Activated CD4-positive, alpha-beta T cell treated with anti-CD3 and anti-CD28 coated beads, Interleukin-2, amount 50 U/mL, for 1 hour (primary cell): Measurements from ENCODE around the gene TCOF1.
A peak's percentile ranks its signal among the peaks of the same experiment; 100 is the strongest.

Experiments used
- DNase-seq: peaks from one replicate; pipeline ENCODE4 v3.0.0-alpha.2; 2020

The TCOF1 gene

GRCh38 chr5:150391986-150392385, 34.5 kb downstream of the TCOF1 start:
- DNase-seq: no peak

- DNase-seq: no peak
These were observed 35.2 kb downstream of the TCOF1 start for GRCh38 chr5:150392680-150393079.

- no peak for DNase-seq
These were observed 35.7 kb downstream of the TCOF1 start for GRCh38 chr5:150393096-150393645.

- DNase-seq: no peak
These were observed 36.6 kb downstream of the TCOF1 start for GRCh38 chr5:150394131-150394530.

- DNase-seq: no peak
These were observed 37.6 kb downstream of the TCOF1 start for GRCh38 chr5:150394912-150395687.

GRCh38 chr5:150395688-150395975, 38.1 kb downstream of the TCOF1 start:
- no peak for DNase-seq

GRCh38 chr5:150396267-150396666, 38.8 kb downstream of the TCOF1 start:
- DNase-seq: no peak

- no peak for DNase-seq
These were observed 39.8 kb downstream of the TCOF1 start for GRCh38 chr5:150397146-150397781.

- no peak for DNase-seq
These were observed 40.6 kb downstream of the TCOF1 start for GRCh38 chr5:150397782-150398721.

GRCh38 chr5:150398722-150399523, 41.4 kb downstream of the TCOF1 start:
- DNase-seq: peak; percentile 37

GRCh38 chr5:150399524-150400211, 42.2 kb downstream of the TCOF1 start:
- DNase-seq: no peak

GRCh38 chr5:150400316-150401075, 43.0 kb downstream of the TCOF1 start:
- DNase-seq: no peak

GRCh38 chr5:150401076-150401375, 43.5 kb downstream of the TCOF1 start:
- DNase-seq: no peak

- DNase-seq: no peak
These were observed 44.1 kb downstream of the TCOF1 start for GRCh38 chr5:150401376-150402228.

- no peak for DNase-seq
These were observed 44.8 kb downstream of the TCOF1 start for GRCh38 chr5:150402229-150402773.

GRCh38 chr5:150402901-150403342, 45.4 kb downstream of the TCOF1 start:
- DNase-seq: no peak

- no peak for DNase-seq
These were observed 46.6 kb downstream of the TCOF1 start for GRCh38 chr5:150404121-150404520.

- DNase-seq: no peak
These were observed 47.0 kb downstream of the TCOF1 start for GRCh38 chr5:150404535-150404934.

- no peak for DNase-seq
These were observed 47.7 kb downstream of the TCOF1 start for GRCh38 chr5:150404941-150405816.
